ENCODE data around the gene SNX14. TPM values are rescaled to one million over a fixed set of nuclear protein-coding genes. Genes with fewer than 3 reads are reported as not detected.

The SNX14 gene
- total and polyA plus RNA-seq, 4 donors, result 118 to 235 (median 125) TPM

DNA sequence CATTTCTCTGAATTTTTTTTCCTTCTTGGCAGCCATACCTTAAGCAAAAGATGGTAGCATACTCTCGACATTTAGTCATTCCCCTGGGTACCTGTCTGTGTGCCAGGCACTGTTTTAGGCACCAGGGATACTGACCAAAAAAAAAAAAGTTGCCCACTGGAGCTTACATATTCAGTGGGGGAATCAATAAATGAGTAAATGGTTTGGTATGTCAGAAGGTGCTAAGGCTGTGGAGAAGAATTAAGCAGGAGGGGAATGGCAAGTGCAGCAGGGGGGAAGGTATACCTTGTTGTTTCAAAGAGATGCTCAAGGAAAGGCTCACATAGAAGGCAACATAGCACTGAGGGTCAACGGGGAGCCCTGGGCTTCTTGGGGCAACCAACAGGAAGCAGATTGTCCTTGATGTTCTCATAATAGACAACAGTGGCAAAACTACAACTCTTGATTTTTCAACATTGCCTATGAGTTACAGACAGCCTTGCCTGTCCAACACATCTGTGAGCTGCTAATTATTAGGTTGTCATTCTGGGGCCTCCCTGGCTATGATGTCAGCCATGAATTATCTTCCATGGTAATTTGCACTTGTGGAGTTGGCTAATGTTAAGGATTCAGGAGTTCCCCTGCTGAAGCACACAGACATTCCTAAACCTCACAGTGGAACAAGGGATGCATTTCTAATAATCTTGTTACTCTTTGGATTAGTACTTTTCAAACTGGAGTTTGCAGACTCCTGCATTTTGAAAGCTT is 124.2 kb downstream of the SNX14 start:
- Histone ChIP-seq H3K9me3 (ENCODE audit: control insufficient read depth, insufficient read depth, low read length) (no peaks in the 10 kb centered on the region), H3K27me3 (ENCODE audit: control insufficient read depth, insufficient read depth, low read length) (no peaks in the 10 kb centered on the region), H3K4me3 (ENCODE audit: low read depth, low read length) (no peak overlapping the region), H3K4me1 (ENCODE audit: control insufficient read depth, insufficient read depth, low read length) (no peaks in the 10 kb centered on the region), H3K27ac (ENCODE audit: low read depth, low read length) (no peak overlapping the region), H3K36me3 (ENCODE audit: control insufficient read depth, insufficient read depth, low read length) (no peaks in the 10 kb centered on the region)
- no peak for DNase-seq (ENCODE audit: low read depth in 4 of 6, low spot score in 6 of 6)
- 79% methylated on average over 2 of the region's 2 CpGs for WGBS (ENCODE audit: insufficient coverage)

DNA sequence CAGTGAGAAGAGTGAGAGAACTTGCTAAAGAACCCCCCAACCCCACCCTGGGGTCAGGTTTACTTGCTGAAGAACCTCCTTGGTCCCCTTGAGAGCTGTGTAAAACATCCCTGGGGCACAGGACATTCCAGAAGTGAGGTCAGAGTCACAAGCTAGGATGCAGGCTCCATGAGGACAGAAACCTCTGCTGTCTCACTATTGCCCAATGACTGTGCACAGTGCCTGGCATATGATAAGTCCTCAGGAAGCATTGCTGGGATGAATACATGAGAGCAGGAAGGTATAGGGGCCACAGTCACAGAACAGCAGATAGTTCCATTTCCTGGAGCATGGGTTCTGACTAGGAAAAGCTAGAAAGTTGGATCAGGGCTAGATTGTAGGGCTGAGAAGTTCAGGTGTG is 125.3 kb downstream of the SNX14 start:
- no peaks in the 10 kb centered on the region for H3K36me3 ChIP-seq (ENCODE audit: control insufficient read depth, insufficient read depth, low read length)
- H3K27me3 ChIP-seq (ENCODE audit: control insufficient read depth, insufficient read depth, low read length), result no peaks in the 10 kb centered on the region
- H3K27ac ChIP-seq (ENCODE audit: low read depth, low read length), result no peak overlapping the region
- no peak overlapping the region for H3K4me3 ChIP-seq (ENCODE audit: low read depth, low read length)
- H3K4me1 ChIP-seq (ENCODE audit: control insufficient read depth, insufficient read depth, low read length), result peaks cover 3% of the 10 kb centered on the region
- no peak for DNase-seq (ENCODE audit: low read depth in 4 of 6, low spot score in 6 of 6)
- no peaks in the 10 kb centered on the region for H3K9me3 ChIP-seq (ENCODE audit: control insufficient read depth, insufficient read depth, low read length)

DNA sequence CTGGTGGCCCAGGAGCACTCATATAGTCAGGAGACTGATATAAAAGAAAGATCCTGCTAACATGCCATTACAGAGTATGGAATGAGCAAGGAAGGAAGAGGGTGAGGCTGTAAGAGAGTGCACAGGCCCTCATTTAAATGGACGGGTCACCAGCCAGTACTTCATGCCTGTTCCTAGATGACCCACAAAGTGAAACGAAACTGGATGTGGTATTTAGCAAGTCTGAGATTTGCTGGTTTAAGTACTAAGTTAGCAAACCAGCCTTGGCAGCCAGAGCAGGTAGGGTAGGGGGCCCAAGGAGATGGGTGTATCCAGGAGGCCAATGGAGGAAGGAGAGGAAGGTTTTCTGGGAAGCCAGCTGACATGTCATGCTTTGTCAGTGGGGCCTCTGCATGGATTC is 127.9 kb downstream of the SNX14 start:
- no peak overlapping the region for H3K27ac ChIP-seq (ENCODE audit: low read depth, low read length)
- H3K4me1 ChIP-seq (ENCODE audit: control insufficient read depth, insufficient read depth, low read length), result peaks cover 16% of the 10 kb centered on the region
- no peaks in the 10 kb centered on the region for H3K27me3 ChIP-seq (ENCODE audit: control insufficient read depth, insufficient read depth, low read length)
- no peak for DNase-seq (ENCODE audit: low read depth in 4 of 6, low spot score in 6 of 6)
- H3K9me3 ChIP-seq (ENCODE audit: control insufficient read depth, insufficient read depth, low read length), result no peaks in the 10 kb centered on the region
- no peaks in the 10 kb centered on the region for H3K36me3 ChIP-seq (ENCODE audit: control insufficient read depth, insufficient read depth, low read length)
- H3K4me3 ChIP-seq (ENCODE audit: low read depth, low read length), result no peak overlapping the region
- 94% methylated on average over 2 of the region's 2 CpGs for WGBS (ENCODE audit: insufficient coverage)

DNA sequence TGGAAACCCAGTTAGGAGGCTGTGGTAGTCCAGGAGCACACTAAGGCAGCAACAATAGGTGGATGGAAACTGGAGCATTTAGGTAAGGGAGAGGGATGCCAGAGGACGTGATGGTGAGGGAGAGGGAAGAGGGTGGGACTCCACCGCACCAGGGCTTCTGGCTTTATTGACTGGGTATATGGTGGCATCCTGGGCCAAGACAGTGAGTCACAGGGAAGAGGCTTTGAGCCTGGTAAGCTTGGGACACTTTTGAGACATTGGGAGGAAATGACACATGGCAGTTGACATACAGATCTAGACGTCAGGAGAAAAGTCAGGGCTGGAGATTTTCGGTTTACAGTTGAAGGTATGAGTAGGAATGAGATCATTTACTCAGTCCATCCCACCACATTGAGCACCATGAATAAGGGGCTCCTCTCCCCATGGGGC is 128.9 kb downstream of the SNX14 start:
- 71% methylated on average over 2 of the region's 4 CpGs for WGBS (ENCODE audit: insufficient coverage)
- Histone ChIP-seq H3K27ac (ENCODE audit: low read depth, low read length) (no peak overlapping the region), H3K36me3 (ENCODE audit: control insufficient read depth, insufficient read depth, low read length) (no peaks in the 10 kb centered on the region), H3K9me3 (ENCODE audit: control insufficient read depth, insufficient read depth, low read length) (no peaks in the 10 kb centered on the region), H3K27me3 (ENCODE audit: control insufficient read depth, insufficient read depth, low read length) (no peaks in the 10 kb centered on the region), H3K4me1 (ENCODE audit: control insufficient read depth, insufficient read depth, low read length) (peaks cover 16% of the 10 kb centered on the region), H3K4me3 (ENCODE audit: low read depth, low read length) (no peak overlapping the region)
- DNase-seq (ENCODE audit: low read depth in 4 of 6, low spot score in 6 of 6), result no peak

DNA sequence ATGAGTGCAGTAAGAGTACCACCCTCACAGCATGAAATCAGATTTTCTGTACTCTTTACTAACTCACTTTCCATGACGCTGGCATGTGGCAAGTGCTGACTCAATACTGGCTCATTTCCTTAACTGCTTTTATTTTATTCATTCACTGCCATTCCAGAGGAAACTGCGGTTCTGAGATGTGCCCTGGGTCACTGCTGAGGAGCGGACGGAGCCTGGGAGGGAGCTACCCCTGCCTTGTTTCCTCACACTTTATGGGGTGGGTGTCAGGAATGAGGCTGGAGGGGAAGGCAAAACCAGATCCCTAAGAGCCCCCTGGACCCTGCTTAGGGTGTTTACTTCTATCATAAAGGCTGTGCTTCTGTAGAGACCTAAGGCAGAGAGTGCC is 129.4 kb downstream of the SNX14 start:
- peaks cover 16% of the 10 kb centered on the region for H3K4me1 ChIP-seq (ENCODE audit: control insufficient read depth, insufficient read depth, low read length)
- 13% methylated on average over 1 of the region's 4 CpGs for WGBS (ENCODE audit: insufficient coverage)
- H3K27me3 ChIP-seq (ENCODE audit: control insufficient read depth, insufficient read depth, low read length), result no peaks in the 10 kb centered on the region
- no peak overlapping the region for H3K27ac ChIP-seq (ENCODE audit: low read depth, low read length)
- no peak overlapping the region for H3K4me3 ChIP-seq (ENCODE audit: low read depth, low read length)
- H3K9me3 ChIP-seq (ENCODE audit: control insufficient read depth, insufficient read depth, low read length), result no peaks in the 10 kb centered on the region
- no peaks in the 10 kb centered on the region for H3K36me3 ChIP-seq (ENCODE audit: control insufficient read depth, insufficient read depth, low read length)
- peak in 2 of 6 donors; percentile 24 to 32 for DNase-seq (ENCODE audit: low read depth in 4 of 6, low spot score in 6 of 6)

DNA sequence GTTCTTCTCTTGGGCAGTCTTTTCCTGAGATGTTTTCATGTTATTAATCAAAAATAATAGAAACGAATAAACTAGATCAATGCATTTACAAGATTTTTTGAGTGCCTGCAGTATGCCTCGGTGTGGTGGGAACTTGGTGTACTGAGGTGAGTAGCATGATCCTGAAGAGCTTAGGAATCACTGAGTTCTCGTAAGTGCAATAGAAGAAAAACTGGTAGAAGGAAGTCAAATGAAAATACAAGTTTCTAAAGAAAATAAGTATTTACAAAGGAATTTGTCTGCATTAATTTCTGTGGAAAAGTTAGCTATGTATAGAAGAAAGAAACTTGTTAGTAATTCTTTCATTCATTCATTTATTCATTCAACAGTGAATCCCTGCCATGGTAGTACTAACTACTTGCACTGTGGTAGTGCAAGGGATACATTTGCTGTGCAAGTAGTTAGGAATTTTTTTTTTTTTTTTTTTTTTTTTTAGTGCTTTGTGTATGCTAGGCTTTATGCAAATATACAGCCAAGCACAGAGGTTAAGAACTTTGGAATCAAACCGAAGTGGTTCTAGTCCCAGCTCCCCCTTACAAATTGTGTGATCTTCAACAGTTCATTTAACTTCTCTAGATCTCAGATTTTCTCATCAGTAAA is 129.9 kb downstream of the SNX14 start:
- no peak overlapping the region for H3K27ac ChIP-seq (ENCODE audit: low read depth, low read length)
- WGBS (ENCODE audit: insufficient coverage), result 63% methylated on average over 2 of the region's 4 CpGs

DNA sequence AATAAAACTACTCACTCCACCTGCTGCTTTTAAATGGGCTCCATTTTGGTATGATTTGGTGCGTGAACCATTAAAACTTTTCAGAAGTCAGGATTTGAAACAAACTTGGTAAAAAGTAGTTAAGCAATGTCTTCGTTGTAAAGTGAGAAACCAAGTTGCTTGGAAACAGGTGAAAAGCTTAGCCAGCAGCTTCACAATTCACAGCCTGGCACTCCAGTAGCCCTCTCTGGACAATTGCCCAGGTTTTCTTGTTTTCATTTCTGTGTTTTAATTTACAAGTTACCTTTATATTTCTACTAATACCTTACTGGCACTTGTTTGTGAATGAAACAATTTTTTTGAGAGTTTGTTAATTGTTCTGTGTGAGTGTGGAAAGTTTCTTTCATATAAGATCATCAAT is 131.0 kb downstream of the SNX14 start:
- Histone ChIP-seq H3K36me3 (ENCODE audit: control insufficient read depth, insufficient read depth, low read length) (no peaks in the 10 kb centered on the region), H3K9me3 (ENCODE audit: control insufficient read depth, insufficient read depth, low read length) (no peaks in the 10 kb centered on the region), H3K4me1 (ENCODE audit: control insufficient read depth, insufficient read depth, low read length) (peaks cover 16% of the 10 kb centered on the region), H3K27me3 (ENCODE audit: control insufficient read depth, insufficient read depth, low read length) (no peaks in the 10 kb centered on the region), H3K27ac (ENCODE audit: low read depth, low read length) (no peak overlapping the region), H3K4me3 (ENCODE audit: low read depth, low read length) (no peak overlapping the region)
- WGBS (ENCODE audit: insufficient coverage), result 50% methylated on average over 2 of the region's 2 CpGs
- DNase-seq (ENCODE audit: low read depth in 4 of 6, low spot score in 6 of 6), result peak in 1 of 6 donors; percentile 32

More for the DNA sequence above, 129.9 kb downstream of the SNX14 start:
- peaks cover 16% of the 10 kb centered on the region for H3K4me1 ChIP-seq (ENCODE audit: control insufficient read depth, insufficient read depth, low read length)
- no peaks in the 10 kb centered on the region for H3K27me3 ChIP-seq (ENCODE audit: control insufficient read depth, insufficient read depth, low read length)
- no peak overlapping the region for H3K4me3 ChIP-seq (ENCODE audit: low read depth, low read length)
- H3K9me3 ChIP-seq (ENCODE audit: control insufficient read depth, insufficient read depth, low read length), result no peaks in the 10 kb centered on the region
- H3K36me3 ChIP-seq (ENCODE audit: control insufficient read depth, insufficient read depth, low read length), result no peaks in the 10 kb centered on the region
- no peak for DNase-seq (ENCODE audit: low read depth in 4 of 6, low spot score in 6 of 6)

DNA sequence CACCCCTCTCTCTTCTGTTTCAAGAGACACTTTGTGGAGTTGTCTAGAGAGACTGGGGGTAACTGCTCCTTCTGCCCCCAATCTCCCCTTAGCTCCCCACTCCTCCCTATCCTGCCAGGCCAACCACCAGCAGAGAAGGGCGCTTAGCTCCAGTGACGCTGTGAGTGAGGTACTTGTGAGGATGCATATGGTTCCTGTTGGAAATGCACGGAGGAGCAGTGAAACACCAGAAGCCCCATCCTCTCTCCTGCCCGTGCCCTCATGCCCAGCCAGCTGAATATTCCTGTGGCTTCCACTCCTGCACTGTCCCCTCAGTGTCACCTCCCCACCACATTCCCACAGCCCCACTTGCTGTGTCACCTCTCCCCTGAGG is 131.9 kb downstream of the SNX14 start:
- Histone ChIP-seq H3K4me1 (ENCODE audit: control insufficient read depth, insufficient read depth, low read length) (peaks cover 16% of the 10 kb centered on the region), H3K4me3 (ENCODE audit: low read depth, low read length) (no peak overlapping the region), H3K9me3 (ENCODE audit: control insufficient read depth, insufficient read depth, low read length) (no peaks in the 10 kb centered on the region), H3K27ac (ENCODE audit: low read depth, low read length) (peak overlapping the region; percentile 2), H3K27me3 (ENCODE audit: control insufficient read depth, insufficient read depth, low read length) (no peaks in the 10 kb centered on the region), H3K36me3 (ENCODE audit: control insufficient read depth, insufficient read depth, low read length) (no peaks in the 10 kb centered on the region)
- DNase-seq (ENCODE audit: low read depth in 4 of 6, low spot score in 6 of 6), result no peak
- WGBS (ENCODE audit: insufficient coverage), result 83% methylated on average over 1 of the region's 4 CpGs

DNA sequence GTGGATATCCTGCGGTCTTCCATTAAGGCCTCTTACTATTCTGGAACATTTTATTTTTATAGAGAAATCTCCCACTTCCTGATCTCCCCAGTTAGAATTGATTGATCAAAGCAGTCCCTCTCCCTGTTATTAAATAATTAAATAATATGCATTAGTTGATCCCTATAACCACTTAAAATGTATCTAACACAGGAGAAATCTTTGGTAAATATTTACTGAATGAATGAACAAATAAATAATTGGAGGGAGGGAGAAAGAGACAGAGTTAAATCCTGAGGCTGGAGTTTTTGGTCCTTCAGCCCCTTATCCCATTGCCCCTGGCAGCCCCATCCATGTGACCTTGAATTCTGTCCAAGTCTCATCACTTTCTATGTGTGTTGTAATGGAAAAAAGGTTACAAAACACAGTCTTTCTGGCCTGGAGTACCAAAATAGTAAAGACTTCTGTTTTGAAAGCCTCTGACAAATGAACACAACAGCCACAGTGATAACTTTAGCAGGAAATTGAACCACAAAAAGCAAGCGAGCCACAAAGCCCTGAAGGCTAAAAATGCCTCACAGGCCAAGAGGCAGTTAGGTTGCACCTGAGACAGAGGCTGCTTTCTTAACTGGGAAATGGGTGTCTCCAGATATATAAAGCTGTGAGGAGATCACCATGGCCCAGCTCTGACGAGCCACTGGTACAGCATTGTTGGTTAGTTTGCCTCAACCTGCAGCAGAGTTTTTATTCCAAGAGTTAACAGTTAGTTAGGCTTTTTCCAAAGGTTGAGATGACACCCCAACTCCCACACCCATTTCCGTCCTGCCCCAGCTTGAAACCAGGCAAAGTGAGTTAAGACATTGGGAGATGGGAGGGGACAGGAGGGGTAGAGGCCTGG is 132.5 kb downstream of the SNX14 start:
- no peaks in the 10 kb centered on the region for H3K36me3 ChIP-seq (ENCODE audit: control insufficient read depth, insufficient read depth, low read length)
- WGBS (ENCODE audit: insufficient coverage), result 40% methylated on average over 1 of the region's 4 CpGs
- no peak overlapping the region for H3K4me3 ChIP-seq (ENCODE audit: low read depth, low read length)
- peak in 1 of 6 donors; percentile 18 for DNase-seq (ENCODE audit: low read depth in 4 of 6, low spot score in 6 of 6)
- H3K4me1 ChIP-seq (ENCODE audit: control insufficient read depth, insufficient read depth, low read length), result peaks cover 16% of the 10 kb centered on the region
- no peaks in the 10 kb centered on the region for H3K27me3 ChIP-seq (ENCODE audit: control insufficient read depth, insufficient read depth, low read length)
- no peaks in the 10 kb centered on the region for H3K9me3 ChIP-seq (ENCODE audit: control insufficient read depth, insufficient read depth, low read length)
- peak overlapping the region; percentile 2 for H3K27ac ChIP-seq (ENCODE audit: low read depth, low read length)
